DND-41 (cell line): ENCODE data around the gene UPB1.

Experiments
- CTCF ChIP-seq: IDR thresholded peaks from 2 replicates; pipeline ENCODE4 v1.5.1; 2012; ENCODE audit warnings: borderline replicate concordance, low read length, moderate library complexity, mild to moderate bottlenecking; ENCODE audit not compliant: poor library complexity, severe bottlenecking; ENCODE audit errors: extremely low read depth
- EZH2 ChIP-seq: IDR thresholded peaks from 3 replicates; pipeline ENCODE4 v1.6.1; 2012; ENCODE audit warnings: borderline replicate concordance, low read depth, mild to moderate bottlenecking, moderate library complexity, low read length, inconsistent platforms; ENCODE audit not compliant: severe bottlenecking

- TF ChIP-seq CTCF (no peak), EZH2 (no peak)
Measured at GRCh38 chr22:24494528-24495364, at the start of gene UPB1.
